ENCODE data around the gene KCTD16. TPM values are rescaled to one million over a fixed set of nuclear protein-coding genes. Genes with fewer than 3 reads are reported as not detected.

KCTD16 gene
- total and polyA plus RNA-seq, 8 donors = 0.18 to 0.73 (median 0.35) TPM

GRCh38 chr5:144416196-144416595 is 245.5 kb downstream of the KCTD16 start:
- TF ChIP-seq, protein P1, sequence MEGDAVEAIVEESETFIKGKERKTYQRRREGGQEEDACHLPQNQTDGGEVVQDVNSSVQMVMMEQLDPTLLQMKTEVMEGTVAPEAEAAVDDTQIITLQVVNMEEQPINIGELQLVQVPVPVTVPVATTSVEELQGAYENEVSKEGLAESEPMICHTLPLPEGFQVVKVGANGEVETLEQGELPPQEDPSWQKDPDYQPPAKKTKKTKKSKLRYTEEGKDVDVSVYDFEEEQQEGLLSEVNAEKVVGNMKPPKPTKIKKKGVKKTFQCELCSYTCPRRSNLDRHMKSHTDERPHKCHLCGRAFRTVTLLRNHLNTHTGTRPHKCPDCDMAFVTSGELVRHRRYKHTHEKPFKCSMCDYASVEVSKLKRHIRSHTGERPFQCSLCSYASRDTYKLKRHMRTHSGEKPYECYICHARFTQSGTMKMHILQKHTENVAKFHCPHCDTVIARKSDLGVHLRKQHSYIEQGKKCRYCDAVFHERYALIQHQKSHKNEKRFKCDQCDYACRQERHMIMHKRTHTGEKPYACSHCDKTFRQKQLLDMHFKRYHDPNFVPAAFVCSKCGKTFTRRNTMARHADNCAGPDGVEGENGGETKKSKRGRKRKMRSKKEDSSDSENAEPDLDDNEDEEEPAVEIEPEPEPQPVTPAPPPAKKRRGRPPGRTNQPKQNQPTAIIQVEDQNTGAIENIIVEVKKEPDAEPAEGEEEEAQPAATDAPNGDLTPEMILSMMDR (IDR thresholded peaks at IDR 0.05) = no peak
- Histone ChIP-seq H3K9me3 (no peaks in the 10 kb centered on the region), H3K27ac (no peak overlapping the region), H3K27me3 (no peaks in the 10 kb centered on the region), H3K36me3 (no peaks in the 10 kb centered on the region), H3K4me1 (no peaks in the 10 kb centered on the region), H3K4me3 (no peak overlapping the region)
- intact Hi-C loops (cut with DNase I) = no loop called here
- DNase-seq (no peak), ATAC-seq (no peak)

DNA sequence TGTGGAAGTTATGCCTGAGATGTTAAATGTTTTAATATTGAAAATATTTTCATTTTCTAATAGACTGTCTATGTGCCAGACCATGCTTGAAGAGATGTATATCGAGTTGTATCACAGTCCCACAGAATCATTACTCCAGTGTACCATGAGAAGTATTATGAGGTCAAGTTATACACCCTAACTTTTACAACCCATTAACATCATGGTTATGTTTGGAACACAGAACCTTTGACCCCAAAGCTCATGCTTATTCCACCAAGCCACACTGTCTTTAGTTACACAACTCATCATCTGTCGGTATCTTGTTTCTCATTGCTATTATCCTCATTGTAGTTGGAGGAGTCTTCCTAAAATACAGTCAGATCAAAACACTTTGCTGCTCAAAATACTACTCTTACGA is 248.0 kb downstream of the KCTD16 start:
- no peaks in the 10 kb centered on the region for H3K4me1 ChIP-seq
- TF ChIP-seq, protein P1 (IDR thresholded peaks at IDR 0.05) = no peak
- ATAC-seq (no peak), DNase-seq (no peak)
- no peaks in the 10 kb centered on the region for H3K36me3 ChIP-seq
- intact Hi-C loops (cut with DNase I) = no loop called here
- no peaks in the 10 kb centered on the region for H3K27me3 ChIP-seq
- no peak overlapping the region for H3K4me3 ChIP-seq
- H3K27ac ChIP-seq = no peak overlapping the region
- no peaks in the 10 kb centered on the region for H3K9me3 ChIP-seq

- Histone ChIP-seq H3K27me3 (no peaks in the 10 kb centered on the region), H3K36me3 (no peaks in the 10 kb centered on the region), H3K4me3 (no peak overlapping the region), H3K27ac (no peak overlapping the region), H3K4me1 (no peaks in the 10 kb centered on the region), H3K9me3 (no peaks in the 10 kb centered on the region)
- ATAC-seq = peak; percentile 47
- DNase-seq = no peak
- TF ChIP-seq, protein P1 (IDR thresholded peaks at IDR 0.05) = no peak
- intact Hi-C loops (cut with DNase I) = no loop called here
Observed at GRCh38 chr5:144421411-144421810, 250.7 kb downstream of the KCTD16 start.

DNA sequence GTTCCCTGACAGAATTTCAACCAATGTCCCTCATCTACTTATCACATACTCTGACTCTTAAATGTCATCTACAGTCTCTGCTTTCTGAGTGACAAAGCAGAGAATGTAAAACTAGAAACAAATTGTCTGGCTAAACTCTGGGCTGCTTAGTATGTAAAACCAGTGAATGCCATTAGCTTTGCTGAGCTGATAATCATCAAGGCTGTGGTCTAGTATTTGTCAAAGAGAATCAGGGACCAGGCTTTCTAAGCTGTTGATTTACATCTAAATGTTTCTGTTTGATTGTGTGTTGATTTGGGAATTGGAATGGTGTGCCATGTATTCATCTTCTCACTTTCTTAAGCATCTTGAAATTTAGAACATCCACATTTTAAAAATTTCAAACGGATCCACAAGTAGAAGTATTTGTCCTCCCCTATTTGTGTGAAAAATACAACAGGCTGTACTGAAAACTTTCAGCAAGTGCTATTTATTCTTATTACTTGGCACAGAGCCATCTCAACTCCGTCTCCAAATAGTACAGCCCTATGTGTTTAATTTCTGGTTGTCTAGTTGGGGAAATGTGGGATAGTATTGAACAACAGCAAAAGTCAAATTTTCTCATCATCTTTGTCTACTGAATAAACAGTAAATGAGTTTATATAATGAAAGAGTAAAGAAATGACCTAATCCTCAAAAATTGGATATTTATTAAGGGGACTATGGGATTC is 251.5 kb downstream of the KCTD16 start:
- Histone ChIP-seq H3K9me3 (no peaks in the 10 kb centered on the region), H3K4me1 (no peaks in the 10 kb centered on the region), H3K27ac (no peak overlapping the region), H3K36me3 (no peaks in the 10 kb centered on the region), H3K27me3 (no peaks in the 10 kb centered on the region), H3K4me3 (no peak overlapping the region)
- TF ChIP-seq, protein P1 (IDR thresholded peaks at IDR 0.05) = no peak
- intact Hi-C loops (cut with DNase I) = no loop called here
- ATAC-seq = no peak
- peak in 2 of 4 donors; percentile 7 to 15 for DNase-seq

DNA sequence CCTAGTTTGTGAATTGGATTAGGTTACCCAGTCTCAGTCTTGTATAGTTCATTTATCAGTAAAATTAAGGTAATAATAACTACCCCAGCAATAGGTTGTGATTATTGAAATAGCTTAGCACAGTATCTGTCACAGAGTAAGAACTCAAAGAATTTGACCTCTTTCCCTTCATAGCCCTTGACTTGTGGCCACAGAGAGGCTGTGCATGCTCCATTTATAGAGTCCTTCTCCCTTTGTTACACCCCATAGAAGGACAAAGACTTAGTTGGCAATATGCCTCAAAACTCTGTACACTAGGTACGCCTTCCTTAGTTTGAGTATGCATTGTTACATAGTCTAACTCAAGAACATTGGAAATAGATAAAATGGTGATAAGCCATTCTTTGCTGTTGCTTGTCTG is 257.2 kb downstream of the KCTD16 start:
- TF ChIP-seq, protein P1 (IDR thresholded peaks at IDR 0.05) = no peak
- Histone ChIP-seq H3K27me3 (no peaks in the 10 kb centered on the region), H3K4me1 (no peaks in the 10 kb centered on the region), H3K36me3 (no peaks in the 10 kb centered on the region), H3K9me3 (no peaks in the 10 kb centered on the region), H3K4me3 (no peak overlapping the region), H3K27ac (no peak overlapping the region)
- no peak for DNase-seq
- intact Hi-C loops (cut with DNase I) = no loop called here
- ATAC-seq = no peak
